ENCODE data around the gene PRAMEF20.

GRCh38 chr1:13469343-13469742 is 59.1 kb downstream of the PRAMEF20 start:
- no peak for TF ChIP-seq CBX5 (IDR thresholded peaks at IDR 0.05; ENCODE audit: low read depth)
- TF ChIP-seq, protein P1, sequence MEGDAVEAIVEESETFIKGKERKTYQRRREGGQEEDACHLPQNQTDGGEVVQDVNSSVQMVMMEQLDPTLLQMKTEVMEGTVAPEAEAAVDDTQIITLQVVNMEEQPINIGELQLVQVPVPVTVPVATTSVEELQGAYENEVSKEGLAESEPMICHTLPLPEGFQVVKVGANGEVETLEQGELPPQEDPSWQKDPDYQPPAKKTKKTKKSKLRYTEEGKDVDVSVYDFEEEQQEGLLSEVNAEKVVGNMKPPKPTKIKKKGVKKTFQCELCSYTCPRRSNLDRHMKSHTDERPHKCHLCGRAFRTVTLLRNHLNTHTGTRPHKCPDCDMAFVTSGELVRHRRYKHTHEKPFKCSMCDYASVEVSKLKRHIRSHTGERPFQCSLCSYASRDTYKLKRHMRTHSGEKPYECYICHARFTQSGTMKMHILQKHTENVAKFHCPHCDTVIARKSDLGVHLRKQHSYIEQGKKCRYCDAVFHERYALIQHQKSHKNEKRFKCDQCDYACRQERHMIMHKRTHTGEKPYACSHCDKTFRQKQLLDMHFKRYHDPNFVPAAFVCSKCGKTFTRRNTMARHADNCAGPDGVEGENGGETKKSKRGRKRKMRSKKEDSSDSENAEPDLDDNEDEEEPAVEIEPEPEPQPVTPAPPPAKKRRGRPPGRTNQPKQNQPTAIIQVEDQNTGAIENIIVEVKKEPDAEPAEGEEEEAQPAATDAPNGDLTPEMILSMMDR (IDR thresholded peaks at IDR 0.05 in 2 of 3, conservative IDR thresholded peaks at IDR 0.05 in 1 of 3; ENCODE audit: control insufficient read depth in 2 of 3, extremely low read depth in 1 of 3, insufficient read depth in 1 of 3, low read depth in 3 of 3, low read length in 3 of 3): peak; percentile 23 to 29 (median 27); a peak in 3 of 6 replicates
- TF ChIP-seq CHD2 (IDR thresholded peaks at IDR 0.05; ENCODE audit: borderline replicate concordance, low read depth, low read length): no peak
- no peak for TF ChIP-seq PAX8 (IDR thresholded peaks at IDR 0.05)
- TF ChIP-seq KDM1A (IDR thresholded peaks at IDR 0.05; ENCODE audit: borderline replicate concordance): no peak
- TF ChIP-seq TAF1 (IDR thresholded peaks at IDR 0.05; ENCODE audit: borderline replicate concordance, low read depth, low read length): no peak
- TF ChIP-seq POLR2A (IDR thresholded peaks at IDR 0.05; ENCODE audit: low read depth, low read length): no peak

Data from GM12878 (cell line).